ENCODE measurements around the gene ASCC1. TPM values are rescaled to one million over a fixed set of nuclear protein-coding genes. Genes with fewer than 3 reads are reported as not detected.
A peak's percentile ranks its signal among the peaks of the same experiment; 100 is the strongest.

ASCC1 gene
- total and polyA plus RNA-seq, 2 of the 13 experiments (the other 11 are each of a cell fraction or from before 2014, with no cell fraction given): 21.6 to 30.1 TPM

DNA sequence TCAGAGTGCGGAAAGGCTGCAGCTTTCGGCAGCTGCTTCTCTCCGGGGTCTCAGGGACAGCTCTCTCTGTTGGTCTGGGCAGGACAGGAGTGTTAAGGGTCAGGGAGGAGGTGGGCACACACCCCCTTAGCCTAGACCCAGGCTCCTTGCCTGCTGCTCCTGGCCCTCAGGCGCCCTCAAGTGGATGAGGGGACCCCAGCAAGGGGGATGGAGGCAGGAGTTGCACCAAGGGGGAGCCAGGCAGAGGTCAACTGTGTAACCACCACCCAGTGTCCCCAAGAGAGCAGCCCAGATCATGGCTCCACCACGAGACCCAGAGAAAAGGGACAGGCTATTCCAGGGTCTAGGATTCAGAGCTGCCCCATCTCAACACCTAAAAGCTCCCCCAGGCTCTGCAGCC lies 154.6 kb downstream of the ASCC1 start (continued):
- no peak for TF ChIP-seq PRDM10 (CRISPR knock-in tag; IDR thresholded peaks at IDR 0.05; ENCODE audit: low read depth)
- TF ChIP-seq, protein P1, sequence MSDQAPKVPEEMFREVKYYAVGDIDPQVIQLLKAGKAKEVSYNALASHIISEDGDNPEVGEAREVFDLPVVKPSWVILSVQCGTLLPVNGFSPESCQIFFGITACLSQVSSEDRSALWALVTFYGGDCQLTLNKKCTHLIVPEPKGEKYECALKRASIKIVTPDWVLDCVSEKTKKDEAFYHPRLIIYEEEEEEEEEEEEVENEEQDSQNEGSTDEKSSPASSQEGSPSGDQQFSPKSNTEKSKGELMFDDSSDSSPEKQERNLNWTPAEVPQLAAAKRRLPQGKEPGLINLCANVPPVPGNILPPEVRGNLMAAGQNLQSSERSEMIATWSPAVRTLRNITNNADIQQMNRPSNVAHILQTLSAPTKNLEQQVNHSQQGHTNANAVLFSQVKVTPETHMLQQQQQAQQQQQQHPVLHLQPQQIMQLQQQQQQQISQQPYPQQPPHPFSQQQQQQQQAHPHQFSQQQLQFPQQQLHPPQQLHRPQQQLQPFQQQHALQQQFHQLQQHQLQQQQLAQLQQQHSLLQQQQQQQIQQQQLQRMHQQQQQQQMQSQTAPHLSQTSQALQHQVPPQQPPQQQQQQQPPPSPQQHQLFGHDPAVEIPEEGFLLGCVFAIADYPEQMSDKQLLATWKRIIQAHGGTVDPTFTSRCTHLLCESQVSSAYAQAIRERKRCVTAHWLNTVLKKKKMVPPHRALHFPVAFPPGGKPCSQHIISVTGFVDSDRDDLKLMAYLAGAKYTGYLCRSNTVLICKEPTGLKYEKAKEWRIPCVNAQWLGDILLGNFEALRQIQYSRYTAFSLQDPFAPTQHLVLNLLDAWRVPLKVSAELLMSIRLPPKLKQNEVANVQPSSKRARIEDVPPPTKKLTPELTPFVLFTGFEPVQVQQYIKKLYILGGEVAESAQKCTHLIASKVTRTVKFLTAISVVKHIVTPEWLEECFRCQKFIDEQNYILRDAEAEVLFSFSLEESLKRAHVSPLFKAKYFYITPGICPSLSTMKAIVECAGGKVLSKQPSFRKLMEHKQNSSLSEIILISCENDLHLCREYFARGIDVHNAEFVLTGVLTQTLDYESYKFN (CRISPR knock-in tag; conservative IDR thresholded peaks at IDR 0.05): no peak
- TF ChIP-seq, protein P2, sequence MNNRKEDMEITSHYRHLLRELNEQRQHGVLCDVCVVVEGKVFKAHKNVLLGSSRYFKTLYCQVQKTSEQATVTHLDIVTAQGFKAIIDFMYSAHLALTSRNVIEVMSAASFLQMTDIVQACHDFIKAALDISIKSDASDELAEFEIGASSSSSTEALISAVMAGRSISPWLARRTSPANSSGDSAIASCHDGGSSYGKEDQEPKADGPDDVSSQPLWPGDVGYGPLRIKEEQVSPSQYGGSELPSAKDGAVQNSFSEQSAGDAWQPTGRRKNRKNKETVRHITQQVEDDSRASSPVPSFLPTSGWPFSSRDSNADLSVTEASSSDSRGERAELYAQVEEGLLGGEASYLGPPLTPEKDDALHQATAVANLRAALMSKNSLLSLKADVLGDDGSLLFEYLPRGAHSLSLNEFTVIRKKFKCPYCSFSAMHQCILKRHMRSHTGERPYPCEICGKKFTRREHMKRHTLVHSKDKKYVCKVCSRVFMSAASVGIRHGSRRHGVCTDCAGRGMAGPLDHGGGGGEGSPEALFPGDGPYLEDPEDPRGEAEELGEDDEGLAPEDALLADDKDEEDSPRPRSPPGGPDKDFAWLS (CRISPR knock-in tag; IDR thresholded peaks at IDR 0.05; ENCODE audit: borderline replicate concordance): no peak
- no peak for TF ChIP-seq ZNF569 (CRISPR knock-in tag; IDR thresholded peaks at IDR 0.05; ENCODE audit: borderline replicate concordance)
- TF ChIP-seq, protein P3, sequence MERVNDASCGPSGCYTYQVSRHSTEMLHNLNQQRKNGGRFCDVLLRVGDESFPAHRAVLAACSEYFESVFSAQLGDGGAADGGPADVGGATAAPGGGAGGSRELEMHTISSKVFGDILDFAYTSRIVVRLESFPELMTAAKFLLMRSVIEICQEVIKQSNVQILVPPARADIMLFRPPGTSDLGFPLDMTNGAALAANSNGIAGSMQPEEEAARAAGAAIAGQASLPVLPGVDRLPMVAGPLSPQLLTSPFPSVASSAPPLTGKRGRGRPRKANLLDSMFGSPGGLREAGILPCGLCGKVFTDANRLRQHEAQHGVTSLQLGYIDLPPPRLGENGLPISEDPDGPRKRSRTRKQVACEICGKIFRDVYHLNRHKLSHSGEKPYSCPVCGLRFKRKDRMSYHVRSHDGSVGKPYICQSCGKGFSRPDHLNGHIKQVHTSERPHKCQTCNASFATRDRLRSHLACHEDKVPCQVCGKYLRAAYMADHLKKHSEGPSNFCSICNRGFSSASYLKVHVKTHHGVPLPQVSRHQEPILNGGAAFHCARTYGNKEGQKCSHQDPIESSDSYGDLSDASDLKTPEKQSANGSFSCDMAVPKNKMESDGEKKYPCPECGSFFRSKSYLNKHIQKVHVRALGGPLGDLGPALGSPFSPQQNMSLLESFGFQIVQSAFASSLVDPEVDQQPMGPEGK (CRISPR knock-in tag; IDR thresholded peaks at IDR 0.05): 0 out of 2 replicates have a peak, but pooled peaks have one; percentile 27
- no peak for TF ChIP-seq ZKSCAN8 (CRISPR knock-in tag; IDR thresholded peaks at IDR 0.05; ENCODE audit: borderline replicate concordance)
- TF ChIP-seq NR0B2 (CRISPR knock-in tag; IDR thresholded peaks at IDR 0.05): no peak
- TF ChIP-seq, protein P4, sequence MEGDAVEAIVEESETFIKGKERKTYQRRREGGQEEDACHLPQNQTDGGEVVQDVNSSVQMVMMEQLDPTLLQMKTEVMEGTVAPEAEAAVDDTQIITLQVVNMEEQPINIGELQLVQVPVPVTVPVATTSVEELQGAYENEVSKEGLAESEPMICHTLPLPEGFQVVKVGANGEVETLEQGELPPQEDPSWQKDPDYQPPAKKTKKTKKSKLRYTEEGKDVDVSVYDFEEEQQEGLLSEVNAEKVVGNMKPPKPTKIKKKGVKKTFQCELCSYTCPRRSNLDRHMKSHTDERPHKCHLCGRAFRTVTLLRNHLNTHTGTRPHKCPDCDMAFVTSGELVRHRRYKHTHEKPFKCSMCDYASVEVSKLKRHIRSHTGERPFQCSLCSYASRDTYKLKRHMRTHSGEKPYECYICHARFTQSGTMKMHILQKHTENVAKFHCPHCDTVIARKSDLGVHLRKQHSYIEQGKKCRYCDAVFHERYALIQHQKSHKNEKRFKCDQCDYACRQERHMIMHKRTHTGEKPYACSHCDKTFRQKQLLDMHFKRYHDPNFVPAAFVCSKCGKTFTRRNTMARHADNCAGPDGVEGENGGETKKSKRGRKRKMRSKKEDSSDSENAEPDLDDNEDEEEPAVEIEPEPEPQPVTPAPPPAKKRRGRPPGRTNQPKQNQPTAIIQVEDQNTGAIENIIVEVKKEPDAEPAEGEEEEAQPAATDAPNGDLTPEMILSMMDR (CRISPR knock-in tag; IDR thresholded peaks at IDR 0.05): peak; percentile 82
- no peak for TF ChIP-seq ATF6 (CRISPR knock-in tag; conservative IDR thresholded peaks at IDR 0.05)
- TF ChIP-seq, protein P5, sequence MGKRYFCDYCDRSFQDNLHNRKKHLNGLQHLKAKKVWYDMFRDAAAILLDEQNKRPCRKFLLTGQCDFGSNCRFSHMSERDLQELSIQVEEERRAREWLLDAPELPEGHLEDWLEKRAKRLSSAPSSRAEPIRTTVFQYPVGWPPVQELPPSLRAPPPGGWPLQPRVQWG (CRISPR knock-in tag; IDR thresholded peaks at IDR 0.05; ENCODE audit: borderline replicate concordance, low read depth): no peak
- no peak for TF ChIP-seq HNRNPL (IDR thresholded peaks at IDR 0.05; ENCODE audit: low read depth, low read length)
- TF ChIP-seq PPARG (CRISPR knock-in tag; conservative IDR thresholded peaks at IDR 0.05): no peak

Measured in HepG2 (cell line).